GM12892 (cell line): ENCODE data around the gene IFITM2.

Source experiments
- POLR2A ChIP-seq: IDR thresholded peaks from 2 replicates; pipeline ENCODE4 v1.6.1; 2011; ENCODE audit warnings: low read depth, low read length, control low read depth
- POLR2AphosphoS5 ChIP-seq: IDR thresholded peaks from 2 replicates; pipeline ENCODE4 v1.6.1; 2011; ENCODE audit warnings: low read depth, low read length, control low read depth
- TAF1 ChIP-seq: IDR thresholded peaks from 2 replicates; pipeline ENCODE4 v1.6.1; 2011; ENCODE audit warnings: low read depth, mild to moderate bottlenecking, control low read depth, low read length, borderline replicate concordance

DNA sequence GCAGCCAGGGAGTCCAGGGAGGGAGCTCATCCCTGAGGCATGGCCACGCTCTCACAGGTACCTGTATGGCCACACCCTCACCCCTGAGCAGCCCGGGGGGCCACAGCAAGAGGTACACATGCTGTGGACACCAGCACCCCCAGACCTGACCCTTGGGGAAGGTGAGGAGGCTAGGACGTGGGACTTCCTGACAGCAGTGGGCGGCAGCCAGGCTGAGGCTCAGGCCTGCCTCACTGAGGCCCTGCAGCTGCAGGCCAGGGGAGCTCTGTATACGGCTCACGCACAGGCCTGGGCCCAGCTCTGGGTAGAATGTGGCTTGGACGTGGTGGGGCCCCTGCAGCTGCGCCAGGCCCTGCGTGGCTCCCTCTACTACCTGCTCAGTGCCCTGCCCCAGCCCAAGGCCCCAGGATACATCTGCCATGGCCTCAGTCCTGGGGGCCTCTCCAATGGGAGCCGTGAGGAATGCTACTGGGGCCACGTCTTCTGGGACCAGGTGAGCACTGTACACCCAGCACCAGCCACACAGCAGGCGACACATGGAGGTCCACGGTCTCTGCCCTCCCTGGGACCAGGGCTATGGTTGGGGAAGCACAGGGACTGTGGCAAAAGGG is 16.9 kb upstream of the IFITM2 start:
- TF ChIP-seq POLR2AphosphoS5 (no peak), TAF1 (no peak), POLR2A (no peak)
